ENCODE measurements around the gene GRIN2A. TPM values are rescaled to one million over a fixed set of nuclear protein-coding genes. Genes with fewer than 3 reads are reported as not detected.

GRIN2A gene
- total and polyA plus RNA-seq, 2 experiments from 2014 or later = 0.05 to 1.6 TPM

DNA sequence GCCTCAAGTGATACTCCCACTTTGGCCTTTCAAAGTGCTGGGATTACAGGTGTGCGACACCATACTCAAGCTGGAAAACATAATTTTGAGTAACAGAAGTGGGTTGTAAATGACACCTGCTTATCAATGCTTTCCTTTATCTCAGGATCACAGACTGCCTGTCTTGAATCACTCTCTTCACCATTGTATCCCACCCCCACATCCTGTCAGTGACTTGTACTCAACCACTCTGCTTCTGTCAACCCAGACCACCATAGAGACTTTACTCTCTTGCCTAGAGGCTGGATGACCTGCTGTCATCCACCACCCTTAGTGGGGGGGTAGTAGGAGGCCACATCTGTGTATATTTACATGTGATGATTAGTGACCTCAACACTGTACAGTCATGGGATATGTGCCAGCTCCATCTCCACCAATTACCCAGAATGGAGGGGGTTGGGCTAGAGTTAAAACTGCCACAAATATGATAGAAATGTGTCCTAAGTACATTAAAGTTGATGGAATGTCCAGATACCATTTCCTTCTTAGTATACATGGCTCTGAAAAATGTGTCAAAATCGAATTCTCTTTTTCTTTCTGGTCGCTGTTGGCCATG lies 338.7 kb downstream of the GRIN2A start:
- no peaks in the 10 kb centered on the region for H3K27me3 ChIP-seq
- no peak overlapping the region for H3K4me3 ChIP-seq
- no peaks in the 10 kb centered on the region for H3K36me3 ChIP-seq (replicated peaks; ENCODE audit: insufficient read depth, low read depth)
- no peaks in the 10 kb centered on the region for H3K9me2 ChIP-seq (replicated peaks; ENCODE audit: insufficient read depth)
- no peak overlapping the region for H2AFZ ChIP-seq
- TF ChIP-seq EZH2 (IDR thresholded peaks at IDR 0.05; ENCODE audit: borderline replicate concordance) (no peak), EZH2phosphoT487 (IDR thresholded peaks at IDR 0.05; ENCODE audit: low read depth, severe bottlenecking, unreplicated experiment) (no peak)
- TF ChIP-seq, protein P1, sequence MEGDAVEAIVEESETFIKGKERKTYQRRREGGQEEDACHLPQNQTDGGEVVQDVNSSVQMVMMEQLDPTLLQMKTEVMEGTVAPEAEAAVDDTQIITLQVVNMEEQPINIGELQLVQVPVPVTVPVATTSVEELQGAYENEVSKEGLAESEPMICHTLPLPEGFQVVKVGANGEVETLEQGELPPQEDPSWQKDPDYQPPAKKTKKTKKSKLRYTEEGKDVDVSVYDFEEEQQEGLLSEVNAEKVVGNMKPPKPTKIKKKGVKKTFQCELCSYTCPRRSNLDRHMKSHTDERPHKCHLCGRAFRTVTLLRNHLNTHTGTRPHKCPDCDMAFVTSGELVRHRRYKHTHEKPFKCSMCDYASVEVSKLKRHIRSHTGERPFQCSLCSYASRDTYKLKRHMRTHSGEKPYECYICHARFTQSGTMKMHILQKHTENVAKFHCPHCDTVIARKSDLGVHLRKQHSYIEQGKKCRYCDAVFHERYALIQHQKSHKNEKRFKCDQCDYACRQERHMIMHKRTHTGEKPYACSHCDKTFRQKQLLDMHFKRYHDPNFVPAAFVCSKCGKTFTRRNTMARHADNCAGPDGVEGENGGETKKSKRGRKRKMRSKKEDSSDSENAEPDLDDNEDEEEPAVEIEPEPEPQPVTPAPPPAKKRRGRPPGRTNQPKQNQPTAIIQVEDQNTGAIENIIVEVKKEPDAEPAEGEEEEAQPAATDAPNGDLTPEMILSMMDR (IDR thresholded peaks at IDR 0.05; ENCODE audit: poor library complexity) = no peak
- H3K4me2 ChIP-seq = no peak overlapping the region
- H3K79me2 ChIP-seq = no peaks in the 10 kb centered on the region
- H3K4me1 ChIP-seq (ENCODE audit: insufficient read depth) = no peaks in the 10 kb centered on the region
- H3K27ac ChIP-seq = no peak overlapping the region
- DNase-seq (ENCODE audit: low spot score) = no peak
- no peaks in the 10 kb centered on the region for H4K20me1 ChIP-seq (ENCODE audit: insufficient read depth, poor library complexity, severe bottlenecking)
- no peaks in the 10 kb centered on the region for H3K9me3 ChIP-seq (ENCODE audit: low read depth)
- 93% methylated on average over 3 of the region's 3 CpGs for WGBS (ENCODE audit: low lambda C conversion rate, missing lambda C conversion rate)

DNA sequence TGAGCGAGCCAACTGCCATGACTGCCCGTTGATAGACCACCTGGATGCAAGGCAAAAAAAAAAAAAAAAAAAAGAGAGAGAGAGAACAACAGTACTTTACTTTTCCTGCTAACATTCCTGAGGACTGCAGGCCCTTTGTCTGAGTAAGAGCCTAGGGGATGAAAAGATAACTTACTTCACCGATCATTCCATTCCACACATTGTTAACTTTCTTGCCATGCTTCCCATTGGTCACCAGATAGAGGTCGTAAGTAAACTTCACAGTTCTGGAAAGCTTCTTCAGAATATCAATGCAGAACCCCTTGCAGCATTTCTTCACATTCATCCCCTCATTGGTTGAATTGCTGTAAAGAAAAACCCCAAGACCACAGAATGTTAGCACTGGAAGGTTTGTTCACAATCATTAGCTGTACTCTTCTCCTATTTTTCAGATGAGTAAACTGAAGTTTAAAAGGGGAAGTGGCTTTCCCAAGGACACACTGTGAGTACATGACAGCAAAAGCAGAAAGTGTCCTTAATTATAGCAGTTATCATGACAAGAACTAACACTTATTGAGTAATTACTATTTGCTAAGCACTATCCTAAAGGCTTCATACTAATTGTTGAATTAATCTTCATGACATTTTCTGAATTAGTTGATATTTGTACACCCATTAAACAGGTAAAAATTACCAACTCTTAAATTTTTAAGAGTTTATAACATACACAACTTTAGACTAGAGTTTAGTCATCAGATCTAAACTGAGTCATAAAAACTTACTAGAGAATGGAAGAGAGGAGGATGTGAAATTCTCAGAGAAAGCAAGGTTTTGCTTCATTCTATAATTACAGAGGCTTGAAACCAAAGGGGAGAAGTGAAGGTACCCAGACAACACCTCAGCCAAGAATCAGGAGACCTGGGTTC lies 341.2 kb downstream of the GRIN2A start:
- no peak overlapping the region for H2AFZ ChIP-seq

DNA sequence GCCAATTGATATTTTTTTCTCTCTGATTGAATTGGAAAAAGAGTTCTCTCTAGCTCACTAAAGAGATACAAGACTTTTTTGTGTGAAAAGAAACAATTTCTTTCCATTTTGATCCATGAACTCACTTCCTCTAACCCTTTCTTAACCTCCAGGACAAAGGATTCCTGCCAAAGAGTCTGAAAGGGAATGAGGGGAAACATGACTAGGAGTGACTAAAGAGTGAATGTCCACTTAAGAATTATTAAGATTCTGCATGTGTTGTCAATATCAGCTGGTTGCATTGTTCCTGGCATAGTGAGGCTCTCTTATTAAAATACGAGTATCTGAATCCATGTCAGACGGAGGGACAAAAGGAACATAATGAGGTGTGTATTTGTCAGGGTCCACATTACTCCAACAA lies 344.7 kb downstream of the GRIN2A start:
- H4K20me1 ChIP-seq (ENCODE audit: insufficient read depth, poor library complexity, severe bottlenecking) = no peaks in the 10 kb centered on the region
- H3K4me2 ChIP-seq = no peak overlapping the region
- WGBS (ENCODE audit: low lambda C conversion rate, missing lambda C conversion rate) = 85% methylated on average over 2 of the region's 2 CpGs
- TF ChIP-seq, protein P1 (IDR thresholded peaks at IDR 0.05; ENCODE audit: poor library complexity) = no peak
- TF ChIP-seq EZH2 (IDR thresholded peaks at IDR 0.05; ENCODE audit: borderline replicate concordance) = no peak
- TF ChIP-seq EZH2phosphoT487 (IDR thresholded peaks at IDR 0.05; ENCODE audit: low read depth, severe bottlenecking, unreplicated experiment) = no peak
- H3K36me3 ChIP-seq (replicated peaks; ENCODE audit: insufficient read depth, low read depth) = no peaks in the 10 kb centered on the region
- H3K4me1 ChIP-seq (ENCODE audit: insufficient read depth) = no peaks in the 10 kb centered on the region
- H3K27ac ChIP-seq = no peak overlapping the region
- DNase-seq (ENCODE audit: low spot score) = no peak
- H3K9me3 ChIP-seq (ENCODE audit: low read depth) = no peaks in the 10 kb centered on the region
- no peaks in the 10 kb centered on the region for H3K79me2 ChIP-seq
- H3K4me3 ChIP-seq = no peak overlapping the region
- H3K9me2 ChIP-seq (replicated peaks; ENCODE audit: insufficient read depth) = no peaks in the 10 kb centered on the region
- H2AFZ ChIP-seq = no peak overlapping the region
- H3K27me3 ChIP-seq = no peaks in the 10 kb centered on the region

More for the DNA sequence above, 341.2 kb downstream of the GRIN2A start:
- no peaks in the 10 kb centered on the region for H3K4me1 ChIP-seq (ENCODE audit: insufficient read depth)
- no peaks in the 10 kb centered on the region for H4K20me1 ChIP-seq (ENCODE audit: insufficient read depth, poor library complexity, severe bottlenecking)
- DNase-seq (ENCODE audit: low spot score) = no peak
- H3K4me2 ChIP-seq = no peak overlapping the region
- no peak overlapping the region for H3K27ac ChIP-seq
- no peaks in the 10 kb centered on the region for H3K36me3 ChIP-seq (replicated peaks; ENCODE audit: insufficient read depth, low read depth)
- no peaks in the 10 kb centered on the region for H3K79me2 ChIP-seq
- 57% methylated on average over 4 of the region's 4 CpGs for WGBS (ENCODE audit: low lambda C conversion rate, missing lambda C conversion rate)
- no peak for TF ChIP-seq EZH2 (IDR thresholded peaks at IDR 0.05; ENCODE audit: borderline replicate concordance)
- no peak for TF ChIP-seq EZH2phosphoT487 (IDR thresholded peaks at IDR 0.05; ENCODE audit: low read depth, severe bottlenecking, unreplicated experiment)
- no peaks in the 10 kb centered on the region for H3K9me2 ChIP-seq (replicated peaks; ENCODE audit: insufficient read depth)
- H3K27me3 ChIP-seq = no peaks in the 10 kb centered on the region
- no peak overlapping the region for H3K4me3 ChIP-seq
- H3K9me3 ChIP-seq (ENCODE audit: low read depth) = no peaks in the 10 kb centered on the region

Data from hepatocyte (in vitro differentiated cells).